Tibial artery (tissue), 4 donors: ENCODE measurements around the gene TP63.

Experiments
- DNase-seq, 2 donors: peaks; one replicate each; pipeline ENCODE4 v3.0.0-alpha.2; 2019
- H3K27ac ChIP-seq, 2 donors: fragments of 200-600 bp; sonication (generic) in 1 of 2; 1 replicate in 1 of 2; 2 replicates in 1 of 2; pipeline ENCODE4 v1.5.1; 2018 to 2019; ENCODE audit warnings: mild to moderate bottlenecking in 1 of 2
- H3K27me3 ChIP-seq, 2 donors: fragments of 200-600 bp; sonication (generic) in 1 of 2; one replicate each; pipeline versions ENCODE4 v1.5.1 to v1.6.0; 2016 to 2019
- H3K36me3 ChIP-seq, 3 donors: fragments of 200-600 bp; sonication (generic) in 2 of 3; one replicate each; pipeline ENCODE4 v1.5.1; 2016 to 2019; ENCODE audit warnings: mild to moderate bottlenecking in 2 of 3
- H3K4me1 ChIP-seq, 4 donors: fragments of 200-600 bp; sonication (generic) in 2 of 4; 1 replicate in 3 of 4; 2 replicates in 1 of 4; pipeline ENCODE4 v1.5.1; 2016 to 2019
- H3K4me3 ChIP-seq, 2 donors: fragments of 200-600 bp; sonication (generic) in 1 of 2; 1 replicate in 1 of 2; 2 replicates in 1 of 2; pipeline ENCODE4 v1.5.1; 2018 to 2019; ENCODE audit warnings: mild to moderate bottlenecking in 2 of 2
- H3K9me3 ChIP-seq, 3 donors: fragments of 200-600 bp; sonication (generic) in 1 of 3; one replicate each; pipeline ENCODE4 v1.5.1; 2016 to 2019
- CTCF ChIP-seq, 2 experiments: fragments of 200-600 bp in 1 of 2; fragments of 450-650 bp in 1 of 2; IDR thresholded peaks; one replicate each; pipeline ENCODE4 v1.5.1; 2017 to 2019; ENCODE audit warnings: antibody characterized with exemption in 2 of 2, mild to moderate bottlenecking in 1 of 2, moderate library complexity in 1 of 2
- intact Hi-C: fragments of 100-400 bp; cut with DNase I; formaldehyde crosslinking; loops from one replicate; pipeline ENCODE4 v1.15.0; 2023; ENCODE audit warnings: low total_unique reads

Gene TP63

GRCh38 chr3:189720736-189721417 is 89.7 kb downstream of the TP63 start:
- intact Hi-C loops, result no loop called here
- Histone ChIP-seq H3K27me3 (no peaks in the 10 kb centered on the region), H3K36me3 (no peaks in the 10 kb centered on the region), H3K4me3 (no peak overlapping the region), H3K9me3 (no peaks in the 10 kb centered on the region), H3K4me1 (no peaks in the 10 kb centered on the region), H3K27ac (no peak overlapping the region)
- TF ChIP-seq CTCF (IDR thresholded peaks at IDR 0.05), result no peak
- DNase-seq, result no peak

- H3K27me3 ChIP-seq, result no peaks in the 10 kb centered on the region
- H3K9me3 ChIP-seq, result no peaks in the 10 kb centered on the region
- no peak for TF ChIP-seq CTCF (IDR thresholded peaks at IDR 0.05)
- no peaks in the 10 kb centered on the region for H3K4me1 ChIP-seq
- DNase-seq, result no peak
- intact Hi-C loops, result no loop called here
- no peak overlapping the region for H3K4me3 ChIP-seq
- no peak overlapping the region for H3K27ac ChIP-seq
- no peaks in the 10 kb centered on the region for H3K36me3 ChIP-seq
These were observed 90.9 kb downstream of the TP63 start for GRCh38 chr3:189721873-189722665.

GRCh38 chr3:189724356-189724755 is 93.2 kb downstream of the TP63 start:
- H3K27me3 ChIP-seq, result no peaks in the 10 kb centered on the region
- no peak overlapping the region for H3K27ac ChIP-seq
- no peak overlapping the region for H3K4me3 ChIP-seq
- no peaks in the 10 kb centered on the region for H3K36me3 ChIP-seq
- H3K4me1 ChIP-seq, result no peaks in the 10 kb centered on the region
- H3K9me3 ChIP-seq, result no peaks in the 10 kb centered on the region
- intact Hi-C loops, result no loop called here
- no peak for TF ChIP-seq CTCF (IDR thresholded peaks at IDR 0.05)
- DNase-seq, result no peak

GRCh38 chr3:189726277-189726676 is 95.1 kb downstream of the TP63 start:
- Histone ChIP-seq H3K27ac (no peak overlapping the region), H3K27me3 (no peaks in the 10 kb centered on the region), H3K4me3 (no peak overlapping the region), H3K36me3 (no peaks in the 10 kb centered on the region), H3K4me1 (no peaks in the 10 kb centered on the region), H3K9me3 (no peaks in the 10 kb centered on the region)
- no peak for TF ChIP-seq CTCF (IDR thresholded peaks at IDR 0.05)
- intact Hi-C loops, result no loop called here
- DNase-seq, result no peak

- TF ChIP-seq CTCF (IDR thresholded peaks at IDR 0.05), result no peak
- Histone ChIP-seq H3K4me1 (no peaks in the 10 kb centered on the region), H3K27me3 (no peaks in the 10 kb centered on the region), H3K27ac (no peak overlapping the region), H3K9me3 (no peaks in the 10 kb centered on the region), H3K36me3 (no peaks in the 10 kb centered on the region), H3K4me3 (no peak overlapping the region)
- intact Hi-C loops, result no loop called here
- DNase-seq, result no peak
These were observed 96.0 kb downstream of the TP63 start for GRCh38 chr3:189727158-189727557.
